Stimulated activated effector memory CD8-positive, alpha-beta T cell treated with anti-CD3 and anti-CD28 coated beads, Interleukin-12 subunit alpha, Interleukin-12 subunit beta, amount 100 ng/mL, for 72 hours (primary cell): ENCODE measurements around the gene ADRB1.
A peak's percentile ranks its signal among the peaks of the same experiment; 100 is the strongest.

Experiments
- ATAC-seq: fragments of 150-1000 bp; cut with Tn5 transposase; 2 replicates; pipeline ENCODE4 v1.10.0; 2021
- DNase-seq, 2 donors: peaks; one replicate each; pipeline ENCODE4 v3.0.0; 2021 to 2022; ENCODE audit warnings: low spot score in 2 of 2
- H3K27ac Mint-ChIP-seq: one replicate; pipeline ENCODE4 v1.8.0; 2022; ENCODE audit warnings: mild to moderate bottlenecking, mixed read lengths
- H3K36me3 Mint-ChIP-seq: one replicate; pipeline ENCODE4 v1.8.0; 2022; ENCODE audit warnings: mild to moderate bottlenecking, mixed read lengths
- H3K4me1 Mint-ChIP-seq: one replicate; pipeline ENCODE4 v1.8.0; 2022; ENCODE audit warnings: mixed read lengths
- H3K4me3 Mint-ChIP-seq: one replicate; pipeline ENCODE4 v1.8.0; 2022; ENCODE audit warnings: mild to moderate bottlenecking, mixed read lengths
- H3K9me3 Mint-ChIP-seq: one replicate; pipeline ENCODE4 v1.8.0; 2022; ENCODE audit warnings: mixed read lengths

The ADRB1 gene

DNA sequence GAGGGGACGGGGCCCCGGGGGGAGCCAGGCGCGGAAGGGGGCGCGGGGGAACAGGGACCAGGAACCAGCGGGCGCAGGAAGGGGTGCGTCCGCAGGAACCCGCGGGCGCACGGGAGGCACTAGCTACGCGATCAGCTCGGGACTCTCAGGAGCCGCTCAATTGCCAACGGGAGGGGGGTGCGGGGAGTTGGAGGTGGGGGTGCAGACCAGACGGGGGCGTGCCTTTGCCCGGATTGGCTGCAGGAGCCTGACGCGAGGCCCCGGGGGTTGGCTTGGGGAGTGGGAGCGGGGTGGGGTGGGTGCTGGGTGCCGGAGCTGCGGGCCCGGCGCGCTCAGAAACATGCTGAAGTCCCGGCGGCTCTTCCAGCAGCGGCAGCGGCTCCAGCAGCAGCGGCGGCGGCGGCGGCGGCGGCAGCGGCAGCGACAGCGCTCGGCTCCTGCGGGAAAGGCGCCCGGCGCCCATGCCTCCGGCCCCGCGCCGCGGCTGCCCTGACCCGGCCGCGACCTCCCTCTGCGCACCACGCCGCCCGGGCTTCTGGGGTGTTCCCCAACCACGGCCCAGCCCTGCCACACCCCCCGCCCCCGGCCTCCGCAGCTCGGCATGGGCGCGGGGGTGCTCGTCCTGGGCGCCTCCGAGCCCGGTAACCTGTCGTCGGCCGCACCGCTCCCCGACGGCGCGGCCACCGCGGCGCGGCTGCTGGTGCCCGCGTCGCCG, at the start of gene ADRB1:
TSS of gene ADRB1 (plus strand) at position 335 of the 715 bp plus-strand sequence. CDS start at position 602, 267 bp downstream.
- ATAC-seq (peak; percentile 66), DNase-seq (peak; percentile 11 to 56)
- no peaks in the 10 kb centered on the region for H3K9me3 Mint-ChIP-seq
- peaks cover 6% of the 10 kb centered on the region for H3K36me3 Mint-ChIP-seq
- peak within 1 kb of the TSS; percentile 73 for H3K4me3 Mint-ChIP-seq
- H3K27ac Mint-ChIP-seq = no peak within 1 kb of the TSS
- H3K4me1 Mint-ChIP-seq = peaks cover 30% of the 10 kb centered on the region

DNA sequence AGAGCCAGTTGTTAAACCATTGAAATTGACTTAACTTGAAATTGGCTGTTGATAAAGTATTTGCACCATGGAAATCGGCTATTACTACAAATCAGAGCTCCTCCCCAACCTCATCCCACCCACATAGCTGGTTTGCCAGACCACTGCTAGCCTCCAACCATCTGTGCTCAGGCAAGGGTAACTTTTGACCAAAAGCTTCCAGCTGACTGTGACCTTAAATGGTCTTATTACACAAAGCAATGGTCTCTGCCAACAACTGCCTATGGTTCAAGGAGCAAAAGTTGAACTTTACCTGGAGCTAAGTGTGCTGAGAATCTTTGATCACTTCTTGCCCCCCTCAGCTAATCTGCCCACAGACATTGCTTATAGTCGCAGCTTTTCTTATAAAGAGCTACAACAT, 48.5 kb upstream of the ADRB1 start:
- no peaks in the 10 kb centered on the region for H3K9me3 Mint-ChIP-seq
- DNase-seq (no peak), ATAC-seq (no peak)
- no peak overlapping the region for H3K4me3 Mint-ChIP-seq
- H3K4me1 Mint-ChIP-seq = peaks cover 19% of the 10 kb centered on the region
- H3K27ac Mint-ChIP-seq = no peak overlapping the region
- no peaks in the 10 kb centered on the region for H3K36me3 Mint-ChIP-seq

DNA sequence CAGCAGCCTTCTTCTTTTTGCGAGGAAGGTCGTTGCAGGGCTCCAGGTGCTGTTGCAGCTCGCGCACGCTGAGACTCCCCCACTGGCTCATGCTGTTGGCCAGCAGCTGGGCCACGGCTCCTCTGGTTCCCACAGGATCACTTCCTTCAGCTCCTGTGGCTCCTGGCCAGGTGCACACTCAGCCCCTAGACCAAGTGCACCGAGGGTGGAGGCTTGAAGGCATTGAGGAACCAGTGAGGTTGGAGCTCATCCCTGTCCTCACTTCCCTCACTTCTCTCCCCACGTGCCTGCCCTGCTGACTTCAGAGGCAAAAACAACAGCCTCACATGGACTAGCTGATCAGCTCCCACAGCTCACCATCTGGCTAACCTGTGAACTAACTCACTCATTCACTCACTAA, 46.2 kb upstream of the ADRB1 start:
- Mint-ChIP-seq H3K4me3 (no peak overlapping the region), H3K27ac (no peak overlapping the region), H3K36me3 (no peaks in the 10 kb centered on the region), H3K4me1 (peaks cover 20% of the 10 kb centered on the region), H3K9me3 (no peaks in the 10 kb centered on the region)
- DNase-seq = no peak
- ATAC-seq = no peak

DNA sequence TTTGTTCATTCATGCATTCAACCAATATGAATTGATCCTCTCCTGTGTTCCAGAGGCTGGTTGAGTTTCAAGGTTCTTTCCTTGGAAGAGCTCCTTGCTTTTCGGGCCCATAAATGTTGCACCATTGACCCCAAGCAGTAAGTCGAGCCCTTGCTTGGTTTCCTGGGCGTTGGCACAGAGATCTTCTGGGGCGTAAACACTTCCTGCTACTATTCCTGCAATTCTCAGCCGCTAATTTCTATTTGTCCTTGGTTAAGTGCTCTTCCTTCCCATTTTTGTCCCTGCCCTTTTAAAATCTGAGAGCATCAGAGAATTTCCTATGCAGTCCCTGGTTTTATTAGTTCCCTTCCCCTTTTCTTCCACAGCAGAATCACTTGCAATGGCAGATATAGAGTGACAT, 44.1 kb upstream of the ADRB1 start:
- Mint-ChIP-seq H3K4me3 (no peak overlapping the region), H3K36me3 (no peaks in the 10 kb centered on the region), H3K9me3 (no peaks in the 10 kb centered on the region), H3K27ac (no peak overlapping the region), H3K4me1 (peaks cover 20% of the 10 kb centered on the region)
- no peak for ATAC-seq
- no peak for DNase-seq

DNA sequence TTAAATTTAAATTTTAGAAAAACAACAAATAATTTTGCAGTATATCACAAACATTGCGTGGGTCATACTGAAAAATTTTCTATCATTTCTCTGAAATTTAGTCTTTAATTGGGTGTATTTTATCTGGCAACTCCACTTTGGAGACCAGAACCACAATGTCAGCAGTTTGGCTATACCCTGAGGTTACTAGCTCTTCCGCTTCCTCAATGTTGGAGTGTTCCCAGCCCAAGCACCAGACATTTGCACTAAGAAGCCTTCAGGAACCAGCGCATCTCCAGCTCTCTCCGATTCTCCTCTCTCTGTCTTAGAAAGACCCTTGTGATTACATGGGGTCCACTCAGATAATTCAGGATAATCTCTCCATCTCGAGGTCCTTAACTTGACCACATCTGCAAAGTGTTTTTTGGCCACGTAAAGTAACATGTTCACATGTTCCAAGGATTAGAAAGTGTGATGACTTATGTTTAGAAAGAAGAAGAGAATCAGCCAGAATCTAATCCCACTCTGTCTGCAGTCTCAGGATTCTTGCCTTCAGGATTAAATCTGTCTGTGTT, 43.1 kb upstream of the ADRB1 start:
- Mint-ChIP-seq H3K4me3 (no peak overlapping the region), H3K36me3 (no peaks in the 10 kb centered on the region), H3K9me3 (no peaks in the 10 kb centered on the region), H3K4me1 (peaks cover 20% of the 10 kb centered on the region), H3K27ac (no peak overlapping the region)
- ATAC-seq = no peak
- DNase-seq = no peak

DNA sequence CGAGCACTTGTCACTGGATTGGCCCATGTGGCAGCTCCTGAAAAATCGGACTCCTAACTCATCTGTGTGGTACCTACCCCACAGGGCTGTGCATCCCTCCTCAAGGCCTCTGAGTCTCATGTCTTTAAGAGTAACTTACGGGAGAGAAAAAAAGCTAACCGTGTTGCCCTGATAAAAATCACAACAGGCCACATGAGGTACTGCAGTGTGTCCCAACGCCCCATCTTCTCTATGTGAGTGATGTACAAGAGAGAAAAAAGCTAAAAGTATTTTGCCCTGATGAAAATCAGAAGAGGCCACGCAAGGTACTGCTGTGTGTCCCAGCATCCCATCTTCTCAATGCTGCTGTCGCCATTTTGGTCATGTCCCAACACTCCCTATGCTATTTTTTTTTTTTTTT, 41.2 kb upstream of the ADRB1 start:
- ATAC-seq (no peak), DNase-seq (no peak)
- Mint-ChIP-seq H3K36me3 (no peaks in the 10 kb centered on the region), H3K4me1 (peaks cover 20% of the 10 kb centered on the region), H3K9me3 (no peaks in the 10 kb centered on the region), H3K27ac (no peak overlapping the region), H3K4me3 (no peak overlapping the region)

DNA sequence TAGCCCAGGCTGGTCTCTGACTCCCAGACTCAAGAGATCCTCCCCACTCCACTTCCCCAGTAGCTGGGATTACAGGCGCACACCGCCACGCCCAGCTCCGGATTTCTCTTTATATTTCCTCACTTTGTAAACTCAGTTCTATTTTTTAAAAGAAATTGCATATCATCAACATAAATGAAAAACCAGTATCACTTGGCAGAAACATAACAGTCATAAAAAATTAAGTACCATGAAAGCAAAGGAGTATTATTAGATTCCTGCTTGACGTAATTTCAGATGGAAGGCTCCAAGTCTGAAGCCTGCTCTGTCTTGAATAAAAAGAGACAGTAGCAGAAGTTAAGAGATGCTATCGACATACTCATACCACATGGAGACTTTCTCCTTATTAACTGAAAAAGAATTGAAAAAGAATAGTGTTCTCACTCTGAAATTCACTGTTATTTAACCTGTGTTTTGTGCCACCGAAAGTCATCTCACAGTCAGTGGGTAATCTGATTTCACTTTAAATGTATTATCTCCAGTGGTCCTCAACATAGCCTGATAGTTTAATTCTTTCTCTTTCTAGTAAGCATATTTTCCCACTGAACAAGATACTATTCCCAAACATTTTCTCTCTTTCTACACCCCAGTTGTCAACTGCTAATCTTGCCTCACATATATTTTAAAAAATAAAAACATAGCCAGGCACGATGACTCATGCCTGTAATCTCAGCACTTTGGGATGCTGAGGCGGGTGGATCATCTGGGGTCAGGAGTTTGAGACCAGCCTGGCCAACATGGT, 40.3 kb upstream of the ADRB1 start:
- no peak for ATAC-seq
- DNase-seq = no peak
- no peak overlapping the region for H3K27ac Mint-ChIP-seq
- no peak overlapping the region for H3K4me3 Mint-ChIP-seq
- H3K36me3 Mint-ChIP-seq = no peaks in the 10 kb centered on the region
- peaks cover 20% of the 10 kb centered on the region for H3K4me1 Mint-ChIP-seq
- H3K9me3 Mint-ChIP-seq = no peaks in the 10 kb centered on the region

DNA sequence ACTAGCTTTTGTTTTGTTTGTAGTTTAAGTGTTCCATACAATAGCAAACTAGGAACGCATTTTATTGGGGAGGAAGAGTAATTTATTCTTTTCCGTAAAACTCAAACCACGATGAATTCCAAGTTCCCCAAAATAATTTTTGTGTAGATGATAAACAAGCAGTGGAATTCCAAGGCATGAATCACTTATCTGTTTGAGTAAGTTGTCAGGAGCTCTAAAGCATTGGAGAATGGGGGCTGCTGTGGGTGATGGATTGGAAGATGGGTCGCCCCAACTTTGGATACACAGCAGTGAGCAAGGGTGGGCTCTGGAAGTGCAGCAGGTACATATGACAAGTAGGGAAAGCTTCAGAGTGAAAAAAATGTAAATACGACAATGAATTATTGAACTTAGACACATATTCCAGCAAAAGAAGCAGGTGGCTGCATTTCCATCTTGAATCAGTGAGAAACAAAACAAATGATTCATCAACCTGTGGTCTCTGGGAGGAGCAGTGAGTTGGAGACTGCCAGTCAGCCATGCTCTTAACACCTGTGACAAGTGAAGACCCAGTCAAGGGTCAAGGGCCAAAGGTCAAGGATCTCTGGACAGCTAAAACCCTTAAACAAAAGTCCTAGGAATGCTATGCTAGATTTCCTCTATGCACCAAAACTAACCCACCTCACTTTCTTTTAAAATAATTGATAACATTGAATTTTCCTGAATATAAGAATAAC, 34.2 kb upstream of the ADRB1 start:
- Mint-ChIP-seq H3K36me3 (no peaks in the 10 kb centered on the region), H3K4me3 (no peak overlapping the region), H3K27ac (no peak overlapping the region), H3K4me1 (no peaks in the 10 kb centered on the region), H3K9me3 (no peaks in the 10 kb centered on the region)
- DNase-seq (no peak), ATAC-seq (no peak)

DNA sequence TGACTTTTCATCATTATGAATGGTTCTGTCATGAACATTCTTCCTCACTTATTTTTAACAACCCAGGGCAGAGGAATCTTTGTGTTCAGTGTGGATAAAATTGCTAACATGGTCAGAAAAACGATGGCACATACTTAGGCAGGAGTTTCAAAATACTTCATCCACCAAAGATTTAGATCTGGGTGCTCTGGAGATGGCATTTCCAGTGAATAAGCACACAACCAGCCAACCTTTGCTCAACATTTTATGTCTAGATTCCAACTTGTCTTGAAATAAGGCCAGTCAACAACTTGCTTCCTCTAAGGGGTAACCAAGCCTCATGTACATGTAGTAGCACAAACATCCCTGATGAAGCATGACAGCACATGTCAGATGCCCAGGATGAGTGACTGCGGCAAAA, 33.4 kb upstream of the ADRB1 start:
- no peaks in the 10 kb centered on the region for H3K9me3 Mint-ChIP-seq
- ATAC-seq (no peak), DNase-seq (no peak)
- H3K36me3 Mint-ChIP-seq = no peaks in the 10 kb centered on the region
- H3K4me3 Mint-ChIP-seq = no peak overlapping the region
- no peaks in the 10 kb centered on the region for H3K4me1 Mint-ChIP-seq
- no peak overlapping the region for H3K27ac Mint-ChIP-seq

DNA sequence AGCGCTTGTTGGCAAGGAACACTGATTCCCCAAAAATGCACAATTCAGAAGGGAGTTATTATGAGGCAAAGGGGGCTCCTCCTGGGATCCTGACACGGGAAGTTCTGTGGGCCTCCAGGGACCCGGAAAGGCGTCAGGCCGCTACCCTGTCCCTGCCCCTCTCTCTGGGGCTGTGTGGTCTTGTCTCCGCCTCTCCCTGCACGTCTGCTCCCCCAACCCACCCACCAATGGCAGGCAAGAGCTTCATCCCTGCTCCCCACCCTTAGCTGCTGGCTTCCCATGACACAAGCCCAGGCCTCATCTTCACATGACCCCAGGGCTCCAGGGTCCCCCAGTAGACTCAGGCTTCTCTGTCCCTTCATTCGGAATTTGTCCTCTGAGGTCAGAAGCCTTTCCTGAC, 31.0 kb upstream of the ADRB1 start:
- H3K4me1 Mint-ChIP-seq = no peaks in the 10 kb centered on the region
- H3K4me3 Mint-ChIP-seq = no peak overlapping the region
- no peaks in the 10 kb centered on the region for H3K36me3 Mint-ChIP-seq
- DNase-seq (no peak), ATAC-seq (no peak)
- H3K27ac Mint-ChIP-seq = no peak overlapping the region
- H3K9me3 Mint-ChIP-seq = peaks cover 2% of the 10 kb centered on the region

DNA sequence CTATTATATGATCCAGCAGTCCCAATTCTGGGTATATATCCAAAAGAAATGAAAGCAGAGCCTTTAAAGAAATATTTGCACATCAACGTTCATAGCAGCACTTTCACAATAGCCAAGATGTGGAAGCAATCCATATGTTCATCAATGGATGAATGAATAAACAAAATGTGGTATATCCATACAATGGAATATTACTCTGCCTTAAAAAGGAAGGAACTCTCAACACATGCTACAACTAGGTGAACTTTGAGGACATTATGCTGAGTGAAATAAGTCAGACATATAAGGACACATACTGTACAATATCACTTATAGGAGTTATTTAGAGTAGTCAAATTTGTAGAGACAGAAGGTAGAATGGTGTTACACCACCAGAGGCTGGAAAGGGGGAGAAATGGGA, 28.0 kb upstream of the ADRB1 start:
- ATAC-seq (no peak), DNase-seq (no peak)
- H3K27ac Mint-ChIP-seq = no peak overlapping the region
- H3K4me3 Mint-ChIP-seq = no peak overlapping the region
- H3K4me1 Mint-ChIP-seq = no peaks in the 10 kb centered on the region
- H3K9me3 Mint-ChIP-seq = peaks cover 2% of the 10 kb centered on the region
- no peaks in the 10 kb centered on the region for H3K36me3 Mint-ChIP-seq

DNA sequence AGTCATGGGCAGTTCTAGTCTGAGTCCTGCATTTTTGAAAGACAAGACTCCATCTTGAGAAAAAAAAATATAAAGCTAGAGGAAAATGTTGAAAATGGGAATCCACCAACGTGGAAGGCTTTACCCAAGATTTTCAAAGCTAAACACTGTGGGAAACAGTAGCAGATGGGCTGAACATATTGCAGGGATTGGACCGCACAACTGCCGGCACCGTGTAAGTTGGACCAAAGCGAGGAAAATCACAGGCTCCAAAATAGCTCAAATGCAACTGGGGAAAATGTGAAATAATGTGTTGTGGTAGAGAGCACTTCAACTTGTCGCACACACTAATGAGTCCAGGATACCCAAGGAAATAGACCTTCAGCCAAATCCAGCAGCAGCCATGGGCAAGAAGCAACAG, 26.4 kb upstream of the ADRB1 start:
- Mint-ChIP-seq H3K27ac (no peak overlapping the region), H3K4me1 (no peaks in the 10 kb centered on the region), H3K4me3 (no peak overlapping the region), H3K36me3 (no peaks in the 10 kb centered on the region), H3K9me3 (peaks cover 2% of the 10 kb centered on the region)
- ATAC-seq (no peak), DNase-seq (no peak)

DNA sequence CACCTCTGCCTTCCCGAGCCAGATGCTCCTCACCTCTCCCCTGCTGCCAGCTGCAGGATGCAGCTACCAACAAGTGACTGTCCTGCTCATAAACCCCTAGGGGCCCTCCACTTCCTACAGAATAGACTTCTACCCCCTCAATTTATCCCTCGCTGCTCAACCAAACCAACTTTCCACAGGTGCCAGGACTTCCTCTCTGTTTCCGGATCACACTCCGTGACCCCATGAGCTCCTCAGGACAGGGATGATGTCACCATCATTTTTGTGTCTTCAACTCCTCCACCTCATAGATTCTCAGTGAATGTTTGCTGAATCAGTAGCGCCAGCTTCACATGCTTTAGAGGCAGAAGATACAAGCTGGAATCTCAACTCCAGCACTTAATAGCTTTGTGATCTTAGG, 25.8 kb upstream of the ADRB1 start:
- Mint-ChIP-seq H3K36me3 (no peaks in the 10 kb centered on the region), H3K4me3 (no peak overlapping the region), H3K9me3 (peaks cover 2% of the 10 kb centered on the region), H3K4me1 (no peaks in the 10 kb centered on the region), H3K27ac (no peak overlapping the region)
- ATAC-seq = no peak
- DNase-seq = no peak

DNA sequence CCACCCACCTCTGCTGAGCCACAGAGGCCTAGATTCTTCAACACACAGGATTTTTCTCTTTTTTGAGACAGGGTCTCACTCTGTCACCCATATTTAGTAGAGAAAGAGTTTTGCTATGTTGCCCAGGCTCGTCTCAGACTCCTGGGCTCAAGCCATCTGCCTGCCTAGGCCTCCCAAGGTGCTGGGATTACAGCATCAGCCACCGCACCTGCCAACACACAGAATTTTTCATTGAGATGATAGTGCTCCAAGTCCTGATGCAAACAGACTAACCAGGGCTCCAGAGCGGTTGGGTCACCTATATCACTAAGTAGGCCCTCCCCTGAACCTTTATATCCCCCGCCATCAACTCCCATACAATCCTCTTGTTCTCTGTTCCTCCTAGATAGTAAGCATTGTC, 24.4 kb upstream of the ADRB1 start:
- DNase-seq = no peak
- no peak for ATAC-seq
- Mint-ChIP-seq H3K4me1 (peaks cover 6% of the 10 kb centered on the region), H3K4me3 (no peak overlapping the region), H3K27ac (no peak overlapping the region), H3K36me3 (no peaks in the 10 kb centered on the region), H3K9me3 (peaks cover 2% of the 10 kb centered on the region)

DNA sequence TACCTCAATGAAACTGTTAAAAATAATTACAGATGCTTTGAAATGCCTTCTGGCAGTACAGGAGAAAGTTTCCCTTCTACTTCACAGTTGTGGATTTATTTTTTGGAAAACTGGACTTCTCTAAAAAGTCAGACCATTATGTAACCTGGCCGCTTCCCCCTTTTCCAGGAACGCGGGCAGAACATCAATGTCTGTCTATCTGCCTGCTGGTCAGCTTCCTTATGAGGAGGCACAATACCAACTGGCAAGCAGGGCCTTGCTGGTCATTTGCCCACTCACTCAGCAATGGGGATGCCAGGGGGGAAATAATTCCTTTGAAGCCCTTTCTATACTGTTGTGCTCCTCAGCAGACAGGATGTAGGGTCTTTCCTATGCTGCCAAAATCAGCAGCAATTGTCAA, 22.5 kb upstream of the ADRB1 start:
- Mint-ChIP-seq H3K4me3 (no peak overlapping the region), H3K36me3 (no peaks in the 10 kb centered on the region), H3K9me3 (no peaks in the 10 kb centered on the region), H3K4me1 (peaks cover 21% of the 10 kb centered on the region), H3K27ac (no peak overlapping the region)
- ATAC-seq (no peak), DNase-seq (no peak)
